ENCODE measurements around the gene VTA1.
"Not testable (repeated sequence)": the region's sequence is repeated elsewhere in the genome, so short reads cannot be mapped to it uniquely, and the experiment has no call there.

Gene VTA1

GRCh38 chr6:142146828-142147662, at the start of gene VTA1, which contains the start of gene NMBR:
TSS of gene VTA1 (plus strand) at chr6:142147263. CDS start at chr6:142147288, 25 bp downstream.
TSS of gene NMBR (minus strand) at chr6:142147122. CDS start at chr6:142088658, 58,464 bp downstream.
- peak; percentile 98 for DNase-seq (ENCODE audit: low read depth)

GRCh38 chr6:142104820-142105219, 42.2 kb upstream of the VTA1 start:
- not testable (repeated sequence) for DNase-seq (ENCODE audit: low read depth)

- not testable (repeated sequence) for DNase-seq (ENCODE audit: low read depth)
Measured at GRCh38 chr6:142110820-142111219, 36.2 kb upstream of the VTA1 start.

- peak; percentile 75 for DNase-seq (ENCODE audit: low read depth)
Measured at GRCh38 chr6:142112451-142113061, 34.5 kb upstream of the VTA1 start.

- DNase-seq (ENCODE audit: low read depth): no peak
Measured at GRCh38 chr6:142117366-142117765, 29.7 kb upstream of the VTA1 start.

- DNase-seq (ENCODE audit: low read depth): no peak
Measured at GRCh38 chr6:142118328-142118727, 28.7 kb upstream of the VTA1 start.

GRCh38 chr6:142118925-142119324, 28.1 kb upstream of the VTA1 start:
- DNase-seq (ENCODE audit: low read depth): no peak

GRCh38 chr6:142121342-142121741, 25.7 kb upstream of the VTA1 start:
- DNase-seq (ENCODE audit: low read depth): no peak

GRCh38 chr6:142130814-142131213, 16.2 kb upstream of the VTA1 start:
- no peak for DNase-seq (ENCODE audit: low read depth)

- DNase-seq (ENCODE audit: low read depth): no peak
Measured at GRCh38 chr6:142132625-142133024, 14.4 kb upstream of the VTA1 start, which contains the start of gene GJE1. TSS of gene GJE1 (plus strand) at chr6:142132925. CDS start at chr6:142133159, 234 bp downstream.

- no peak for DNase-seq (ENCODE audit: low read depth)
Measured at GRCh38 chr6:142138876-142139275, 8.2 kb upstream of the VTA1 start.

- DNase-seq (ENCODE audit: low read depth): not testable (repeated sequence)
Measured at GRCh38 chr6:142141531-142141930, 5.5 kb upstream of the VTA1 start.

GRCh38 chr6:142152746-142153145, 5.7 kb downstream of the VTA1 start:
- DNase-seq (ENCODE audit: low read depth): peak; percentile 13

- DNase-seq (ENCODE audit: low read depth): no peak
Measured at GRCh38 chr6:142153196-142153595, 6.1 kb downstream of the VTA1 start.

- DNase-seq (ENCODE audit: low read depth): no peak
Measured at GRCh38 chr6:142154336-142154735, 7.3 kb downstream of the VTA1 start.

- no peak for DNase-seq (ENCODE audit: low read depth)
Measured at GRCh38 chr6:142155091-142155490, 8.0 kb downstream of the VTA1 start.

GRCh38 chr6:142155895-142156757, 9.1 kb downstream of the VTA1 start:
- no peak for DNase-seq (ENCODE audit: low read depth)

- DNase-seq (ENCODE audit: low read depth): not testable (repeated sequence)
Measured at GRCh38 chr6:142156758-142157068, 9.7 kb downstream of the VTA1 start.

GRCh38 chr6:142162780-142163179, 15.7 kb downstream of the VTA1 start:
- no peak for DNase-seq (ENCODE audit: low read depth)

- no peak for DNase-seq (ENCODE audit: low read depth)
Measured at GRCh38 chr6:142165227-142165626, 18.2 kb downstream of the VTA1 start.

GRCh38 chr6:142167071-142167470, 20.0 kb downstream of the VTA1 start:
- no peak for DNase-seq (ENCODE audit: low read depth)

GRCh38 chr6:142167486-142167885, 20.4 kb downstream of the VTA1 start:
- no peak for DNase-seq (ENCODE audit: low read depth)

Data from fibroblast of the conjunctiva (primary cell).